Transverse colon (tissue), 4 donors: ENCODE results near the gene ATP6V0E1. TPM values are rescaled to one million over a fixed set of nuclear protein-coding genes. Genes with fewer than 3 reads are reported as not detected.

Experiments
- DNase-seq: peaks from one replicate; pipeline ENCODE4 v3.0.0-alpha.2; 2019
- H3K27ac ChIP-seq, 4 donors: fragments of 200-600 bp; sonication (generic); 2 replicates each; pipeline ENCODE4 v1.5.1; 2016 to 2018; ENCODE audit warnings: inconsistent platforms in 4 of 4
- H3K27me3 ChIP-seq: fragments of 200-600 bp; sonication (generic); 2 replicates; pipeline ENCODE4 v1.5.1; 2017; ENCODE audit warnings: inconsistent platforms
- H3K36me3 ChIP-seq, 4 donors: fragments of 200-600 bp; sonication (generic); 2 replicates each; pipeline ENCODE4 v1.5.1; 2017 to 2019; ENCODE audit warnings: inconsistent platforms in 4 of 4
- H3K4me1 ChIP-seq, 4 donors: fragments of 200-600 bp; sonication (generic); 2 replicates each; pipeline ENCODE4 v1.5.1; 2017 to 2020; ENCODE audit warnings: inconsistent platforms in 4 of 4
- H3K4me3 ChIP-seq, 4 donors: fragments of 200-600 bp; sonication (generic); 1 replicate in 1 of 4; 2 replicates in 3 of 4; pipeline versions ENCODE4 v1.5.1 to v1.6.1; 2017 to 2019; ENCODE audit warnings: inconsistent platforms in 4 of 4
- H3K9me3 ChIP-seq, 2 donors: fragments of 200-600 bp; sonication (generic); 2 replicates each; pipeline ENCODE4 v1.5.1; 2017 to 2019; ENCODE audit warnings: inconsistent platforms in 2 of 2
- CTCF ChIP-seq, 5 experiments: fragments of 200-600 bp in 3 of 5; fragments of 450-650 bp in 2 of 5; sonication (generic) in 3 of 5; IDR thresholded peaks; 1 replicate in 2 of 5; 2 replicates in 3 of 5; pipeline ENCODE4 v1.5.1; 2016 to 2017; ENCODE audit warnings: antibody characterized with exemption in 5 of 5, inconsistent platforms in 3 of 5, mild to moderate bottlenecking in 2 of 5, moderate library complexity in 1 of 5
- EP300 ChIP-seq: sonication (generic); formaldehyde crosslinking; IDR thresholded peaks from one replicate; pipeline ENCODE4 v1.6.1; 2017; ENCODE audit warnings: antibody characterized with exemption, low read depth
- POLR2A ChIP-seq: fragments of 450-650 bp; IDR thresholded peaks from one replicate; pipeline ENCODE4 v1.6.1; 2016; ENCODE audit warnings: antibody characterized with exemption, mild to moderate bottlenecking, moderate library complexity
- POLR2AphosphoS5 ChIP-seq, 3 donors: sonication (generic); formaldehyde crosslinking; IDR thresholded peaks; one replicate each; pipeline ENCODE4 v1.6.1; 2016; ENCODE audit warnings: antibody characterized with exemption in 3 of 3
- WGBS, 2 donors: methylation state at CpG; one replicate each; pipeline ENCODE4 v1.1.5; 2018; ENCODE audit warnings: low coverage in 1 of 2; 5-methylcytosine and 5-hydroxymethylcytosine counted together
- in situ Hi-C, 4 donors: fragments of 200-750 bp; cut with MboI; loops; one replicate each; pipeline versions ENCODE4 v1.15.0 to v1.15.1; 2017; ENCODE audit warnings: low sequenced_read_pairs in 3 of 4, low pct_ligation_motif_present in 1 of 4, low pct_unique_long_range_greater_than_20kb in 1 of 4
- intact Hi-C: fragments of 100-400 bp; cut with DNase I; formaldehyde crosslinking; loops from one replicate; pipeline ENCODE4 v1.15.1; 2023; ENCODE audit warnings: low total_unique reads
- total RNA-seq, 4 donors: library from RNA; depleted of rRNA; stranded (reverse); fragments of >200 nt; gene quantifications; one replicate each; pipeline ENCODE4 v1.1.0, GENCODE V29; 2016

The ATP6V0E1 gene
- total RNA-seq, 4 donors from 2014 or later: 60.9 to 212 (median 138) TPM

- Histone ChIP-seq H3K4me1 (peaks cover 0 to 8% (median 1%) of the 10 kb centered on the region in 4 donors), H3K9me3 (no peaks in the 10 kb centered on the region), H3K4me3 (no peak overlapping the region), H3K36me3 (peaks cover 0 to 26% (median 3%) of the 10 kb centered on the region in 4 donors), H3K27me3 (no peaks in the 10 kb centered on the region), H3K27ac (no peak overlapping the region)
- intact Hi-C loops (no loop called here), in situ Hi-C loops (no loop called here)
- TF ChIP-seq POLR2A (no peak), EP300 (no peak), POLR2AphosphoS5 (IDR thresholded peaks at IDR 0.05) (no peak)
- WGBS, 2 donors: 91 to 93% methylated on average over 6 to 8 of the region's 8 CpGs
- DNase-seq: no peak
These were observed 7.2 kb downstream of the ATP6V0E1 start for GRCh38 chr5:172990776-172991175.

- H3K36me3 ChIP-seq: peaks cover 0 to 28% (median 3%) of the 10 kb centered on the region in 4 donors
- peaks cover 1 to 8% (median 4%) of the 10 kb centered on the region in 4 donors for H3K4me1 ChIP-seq
- TF ChIP-seq POLR2A: no peak
- TF ChIP-seq EP300: no peak
- no peak for TF ChIP-seq CTCF (IDR thresholded peaks at IDR 0.05)
- TF ChIP-seq POLR2AphosphoS5 (IDR thresholded peaks at IDR 0.05): no peak
- no peaks in the 10 kb centered on the region for H3K27me3 ChIP-seq
- no peak for DNase-seq
- intact Hi-C loops (no loop called here), in situ Hi-C loops (no loop called here)
- H3K27ac ChIP-seq: no peak overlapping the region
- H3K9me3 ChIP-seq: no peaks in the 10 kb centered on the region
- H3K4me3 ChIP-seq: no peak overlapping the region
- WGBS, 2 donors: 92 to 100% methylated on average over 2 of the region's 2 CpGs
These were observed 10.8 kb downstream of the ATP6V0E1 start for GRCh38 chr5:172994405-172994804.

GRCh38 chr5:172999372-172999973 is 15.9 kb downstream of the ATP6V0E1 start:
- H3K9me3 ChIP-seq: no peaks in the 10 kb centered on the region
- peaks cover 0 to 26% (median 3%) of the 10 kb centered on the region in 4 donors for H3K36me3 ChIP-seq
- peak overlapping the region in 1 of 4 donors; percentile 19 for H3K27ac ChIP-seq
- TF ChIP-seq EP300: no peak
- TF ChIP-seq POLR2AphosphoS5 (IDR thresholded peaks at IDR 0.05): no peak
- TF ChIP-seq POLR2A: no peak
- TF ChIP-seq CTCF (IDR thresholded peaks at IDR 0.05): no peak
- no peak overlapping the region for H3K4me3 ChIP-seq
- H3K27me3 ChIP-seq: no peaks in the 10 kb centered on the region
- no peak for DNase-seq
- intact Hi-C loops (no loop called here), in situ Hi-C loops (no loop called here)
- 43 to 46% methylated on average over 3 of the region's 3 CpGs for WGBS, 2 donors
- peaks cover 6 to 46% (median 10%) of the 10 kb centered on the region in 4 donors for H3K4me1 ChIP-seq

- DNase-seq: no peak
- Histone ChIP-seq H3K36me3 (peaks cover 0 to 20% (median under 1%) of the 10 kb centered on the region in 4 donors), H3K27me3 (no peaks in the 10 kb centered on the region), H3K9me3 (no peaks in the 10 kb centered on the region), H3K4me3 (no peak overlapping the region), H3K27ac (peak overlapping the region in 1 of 4 donors; percentile 19), H3K4me1 (peaks cover 6 to 46% (median 10%) of the 10 kb centered on the region in 4 donors)
- intact Hi-C loops (no loop called here), in situ Hi-C loops (loop anchor here in 1 of 4 donors (10.0 kb wide), 1 partner anchor 145 kb away; the partner anchor contains the start of gene BNIP1)
- 26 to 45% methylated on average over 1 of the region's 1 CpG for WGBS, 2 donors
- TF ChIP-seq EP300 (no peak), POLR2A (no peak), POLR2AphosphoS5 (IDR thresholded peaks at IDR 0.05) (no peak), CTCF (IDR thresholded peaks at IDR 0.05) (no peak)
These were observed 16.4 kb downstream of the ATP6V0E1 start for GRCh38 chr5:172999974-173000373.
